Measurements from ENCODE around the gene A1BG.

DNA sequence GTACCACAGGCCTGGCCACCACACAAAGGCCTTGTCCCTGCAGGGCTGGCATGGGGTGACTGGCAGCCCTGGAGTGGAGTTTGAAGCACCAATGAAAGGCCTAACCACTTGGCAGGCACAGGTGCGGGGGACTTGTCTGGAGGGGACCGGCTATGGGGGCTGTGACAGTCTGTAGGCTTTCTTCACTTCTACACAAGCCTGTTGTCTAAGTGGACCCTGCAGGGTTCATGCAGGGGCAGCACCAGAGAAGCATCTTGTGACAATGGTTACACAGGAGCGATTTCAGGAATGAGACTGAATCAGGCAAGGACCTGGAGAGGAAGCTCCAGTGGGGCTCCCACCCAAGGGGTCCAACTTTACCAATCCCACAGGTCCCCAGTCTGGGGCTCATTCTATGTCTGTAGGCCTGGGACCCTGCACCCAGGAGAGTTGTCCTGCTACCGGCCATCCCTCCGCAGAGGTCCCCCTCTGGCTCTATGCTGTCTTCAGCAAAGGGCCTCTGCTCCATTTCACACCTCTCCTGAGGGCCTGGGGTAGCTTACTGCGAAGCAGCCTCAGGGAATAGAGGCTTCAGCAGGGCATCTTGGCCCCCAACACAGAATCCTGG, 29.8 kb upstream of the A1BG start:
- TF ChIP-seq, protein P1, sequence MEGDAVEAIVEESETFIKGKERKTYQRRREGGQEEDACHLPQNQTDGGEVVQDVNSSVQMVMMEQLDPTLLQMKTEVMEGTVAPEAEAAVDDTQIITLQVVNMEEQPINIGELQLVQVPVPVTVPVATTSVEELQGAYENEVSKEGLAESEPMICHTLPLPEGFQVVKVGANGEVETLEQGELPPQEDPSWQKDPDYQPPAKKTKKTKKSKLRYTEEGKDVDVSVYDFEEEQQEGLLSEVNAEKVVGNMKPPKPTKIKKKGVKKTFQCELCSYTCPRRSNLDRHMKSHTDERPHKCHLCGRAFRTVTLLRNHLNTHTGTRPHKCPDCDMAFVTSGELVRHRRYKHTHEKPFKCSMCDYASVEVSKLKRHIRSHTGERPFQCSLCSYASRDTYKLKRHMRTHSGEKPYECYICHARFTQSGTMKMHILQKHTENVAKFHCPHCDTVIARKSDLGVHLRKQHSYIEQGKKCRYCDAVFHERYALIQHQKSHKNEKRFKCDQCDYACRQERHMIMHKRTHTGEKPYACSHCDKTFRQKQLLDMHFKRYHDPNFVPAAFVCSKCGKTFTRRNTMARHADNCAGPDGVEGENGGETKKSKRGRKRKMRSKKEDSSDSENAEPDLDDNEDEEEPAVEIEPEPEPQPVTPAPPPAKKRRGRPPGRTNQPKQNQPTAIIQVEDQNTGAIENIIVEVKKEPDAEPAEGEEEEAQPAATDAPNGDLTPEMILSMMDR (IDR thresholded peaks at IDR 0.05; ENCODE audit: poor library complexity): no peak
- TF ChIP-seq EZH2 (IDR thresholded peaks at IDR 0.05; ENCODE audit: borderline replicate concordance): no peak
